Right lobe of liver (tissue), 6 donors: ENCODE measurements around the gene METAP2. TPM values are rescaled to one million over a fixed set of nuclear protein-coding genes. Genes with fewer than 3 reads are reported as not detected.
A peak's percentile ranks its signal among the peaks of the same experiment; 100 is the strongest.

Experiments used
- ATAC-seq, 4 donors: fragments of 200-7000 bp; cut with Tn5 transposase; one replicate each; pipeline ENCODE4 v1.9.1; 2020; ENCODE audit warnings: mild to moderate bottlenecking in 4 of 4, moderate library complexity in 4 of 4
- DNase-seq, 3 donors: peaks; one replicate each; pipeline ENCODE4 v3.0.0-alpha.2; 2020
- H3K27ac ChIP-seq, 3 donors: fragments of 200-600 bp; one replicate each; pipeline ENCODE4 v1.8.0; 2022
- H3K27me3 ChIP-seq, 2 donors: fragments of 200-600 bp; one replicate each; pipeline ENCODE4 v1.8.0; 2022
- H3K36me3 ChIP-seq, 4 donors: fragments of 200-600 bp; sonication (generic) in 1 of 4; one replicate each; pipeline versions ENCODE4 v1.5.1 to v1.8.0; 2017 to 2022; ENCODE audit warnings: control low read depth in 1 of 4
- H3K4me1 ChIP-seq, 4 donors: fragments of 200-600 bp; sonication (generic) in 1 of 4; one replicate each; pipeline versions ENCODE4 v1.5.1 to v1.8.0; 2017 to 2022; ENCODE audit warnings: control low read depth in 1 of 4
- H3K4me3 ChIP-seq, 3 donors: fragments of 200-600 bp; one replicate each; pipeline ENCODE4 v1.8.0; 2022
- H3K9me3 ChIP-seq, 4 donors: fragments of 200-600 bp; sonication (generic) in 1 of 4; one replicate each; pipeline versions ENCODE4 v1.5.1 to v1.8.0; 2017 to 2022; ENCODE audit warnings: control low read depth in 1 of 4
- CTCF ChIP-seq, 4 donors: fragments of 200-600 bp in 3 of 4; fragments of 450-650 bp in 1 of 4; IDR thresholded peaks; one replicate each; pipeline versions ENCODE4 v1.5.1 to v1.8.0; 2016 to 2022; ENCODE audit warnings: antibody characterized with exemption in 4 of 4, mild to moderate bottlenecking in 2 of 4
- POLR2A ChIP-seq: fragments of 450-650 bp; IDR thresholded peaks from one replicate; pipeline ENCODE4 v1.6.1; 2017; ENCODE audit warnings: antibody characterized with exemption, mild to moderate bottlenecking
- WGBS: methylation state at CpG from one replicate; pipeline ENCODE4 v1.1.6; 2018; ENCODE audit warnings: low coverage, low lambda C conversion rate; ENCODE audit not compliant: insufficient coverage; ENCODE audit errors: missing lambda C conversion rate; 5-methylcytosine and 5-hydroxymethylcytosine counted together
- intact Hi-C, 2 donors: fragments of 100-400 bp; cut with DNase I; formaldehyde crosslinking; loops; one replicate each; pipeline versions ENCODE4 v1.11.2 to v1.14.1; 2022
- total RNA-seq, 6 experiments: library from RNA; depleted of rRNA in 2 of 6; stranded (reverse); fragments of >200 nt in 2 of 6; fragmentation: NEBNext Ultra II Directional in 3 of 6; extraction: Animal tissue kit (Norgen Biotek cat#: 25700) in 3 of 6; gene quantifications; one replicate each; pipeline versions ENCODE4 v1.1.0 to v1.2.4, GENCODE V29; 2016 to 2023
- donor health status: DM: no; HTN: yes; CAD: no.
- donor health status: DM: no; HTN: no; CAD: no.
- donor health status: DM: no; HTN: no; CAD: no.
- donor health status: DM: no; HTN: yes; CAD: no.
- donor health status: DM: no; HTN: yes; CAD: no.

Gene METAP2
- total RNA-seq, 6 experiments from 2014 or later, result 25.5 to 62.0 (median 34.0) TPM

- intact Hi-C loops, result no loop called here
- H3K9me3 ChIP-seq, result no peaks in the 10 kb centered on the region
- H3K4me1 ChIP-seq, result peaks cover 0 to 11% (median 4%) of the 10 kb centered on the region in 4 donors
- WGBS, result 88% methylated on average over 2 of the region's 2 CpGs
- peaks cover 0 to 51% (median 20%) of the 10 kb centered on the region in 4 donors for H3K36me3 ChIP-seq
- no peak for TF ChIP-seq CTCF (IDR thresholded peaks at IDR 0.05)
- no peak for TF ChIP-seq POLR2A
- H3K4me3 ChIP-seq, result no peak overlapping the region
- no peaks in the 10 kb centered on the region for H3K27me3 ChIP-seq
- no peak for ATAC-seq
- H3K27ac ChIP-seq, result no peak overlapping the region
- no peak for DNase-seq
Measured at GRCh38 chr12:95499772-95500171, 25.8 kb downstream of the METAP2 start.

- Histone ChIP-seq H3K27me3 (no peaks in the 10 kb centered on the region), H3K4me3 (no peak overlapping the region), H3K27ac (peak overlapping the region in 2 of 3 donors; percentile 20 to 49), H3K4me1 (peaks cover 0 to 28% (median 11%) of the 10 kb centered on the region in 4 donors), H3K36me3 (peaks cover 0 to 14% (median 8%) of the 10 kb centered on the region in 4 donors), H3K9me3 (no peaks in the 10 kb centered on the region)
- no peak for DNase-seq
- no peak for TF ChIP-seq POLR2A
- no peak for TF ChIP-seq CTCF (IDR thresholded peaks at IDR 0.05)
- ATAC-seq, result peak; percentile 74 to 87 (median 78)
- WGBS, result 70% methylated on average over 4 of the region's 4 CpGs
- intact Hi-C loops, result no loop called here
Measured at GRCh38 chr12:95504140-95504539, 30.2 kb downstream of the METAP2 start.

- 72% methylated on average over 5 of the region's 5 CpGs for WGBS
- no peaks in the 10 kb centered on the region for H3K9me3 ChIP-seq
- H3K27ac ChIP-seq, result no peak overlapping the region
- peaks cover 0 to 28% (median 11%) of the 10 kb centered on the region in 4 donors for H3K4me1 ChIP-seq
- no peak for TF ChIP-seq CTCF (IDR thresholded peaks at IDR 0.05)
- no peak for TF ChIP-seq POLR2A
- no peak overlapping the region for H3K4me3 ChIP-seq
- intact Hi-C loops, result no loop called here
- ATAC-seq (peak in 1 of 4 donors; percentile 17), DNase-seq (no peak)
- peaks cover 0 to 14% (median 8%) of the 10 kb centered on the region in 4 donors for H3K36me3 ChIP-seq
- H3K27me3 ChIP-seq, result no peaks in the 10 kb centered on the region
Measured at GRCh38 chr12:95505039-95505438, 31.1 kb downstream of the METAP2 start.

GRCh38 chr12:95506707-95507523 is 33.0 kb downstream of the METAP2 start:
- H3K27me3 ChIP-seq, result no peaks in the 10 kb centered on the region
- ATAC-seq (peak; percentile 53 to 76 (median 64)), DNase-seq (no peak)
- intact Hi-C loops, result no loop called here
- WGBS, result 45% methylated on average over 9 of the region's 10 CpGs
- peaks cover 0 to 28% (median 11%) of the 10 kb centered on the region in 4 donors for H3K4me1 ChIP-seq
- H3K36me3 ChIP-seq, result peaks cover 2 to 18% (median 12%) of the 10 kb centered on the region in 4 donors
- no peaks in the 10 kb centered on the region for H3K9me3 ChIP-seq
- no peak overlapping the region for H3K4me3 ChIP-seq
- H3K27ac ChIP-seq, result peak overlapping the region in 2 of 3 donors; percentile 47 to 52
- no peak for TF ChIP-seq POLR2A
- no peak for TF ChIP-seq CTCF (IDR thresholded peaks at IDR 0.05)
